ENCODE measurements around the gene SSC5D.

The SSC5D gene

DNA sequence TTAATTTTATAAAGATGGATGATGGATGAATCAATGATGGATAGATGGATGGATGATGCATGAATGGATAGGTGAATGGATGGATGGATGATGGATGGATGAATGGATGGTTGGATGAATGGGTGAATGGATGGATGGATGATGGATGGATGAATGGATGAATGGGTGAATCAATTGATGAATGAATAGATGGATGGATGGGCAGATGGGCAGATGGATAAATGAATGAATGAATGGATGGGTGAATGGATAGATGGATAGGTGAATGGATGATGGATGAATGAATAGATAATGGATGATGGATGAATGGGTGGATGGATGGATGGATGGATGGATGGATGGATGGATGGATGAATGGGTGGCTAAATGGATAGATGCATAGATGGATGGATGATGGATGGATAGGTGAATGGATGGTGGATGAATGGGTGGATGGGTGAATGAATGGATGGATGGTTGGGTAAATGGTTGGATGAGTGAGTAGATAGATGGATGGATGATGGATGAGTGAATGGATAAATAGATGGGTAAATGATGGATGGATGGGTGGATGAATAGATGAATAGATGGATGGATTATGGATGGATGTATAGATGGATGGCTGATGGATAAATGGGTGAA, 79.6 kb downstream of the SSC5D start:
- no peak for DNase-seq

All from stimulated activated CD4-positive, alpha-beta T cell treated with anti-CD3 and anti-CD28 coated beads, Interleukin-15, amount 100 ng/mL, for 24 hours (primary cell).